NCI-H1930 (cell line): ENCODE results near the gene ZNF592.

Experiments
- DNase-seq, 2 experiments: peaks; one replicate each; lab custom pipeline; 2025; lab: John Stamatoyannopoulos, UW

ZNF592 gene

DNA sequence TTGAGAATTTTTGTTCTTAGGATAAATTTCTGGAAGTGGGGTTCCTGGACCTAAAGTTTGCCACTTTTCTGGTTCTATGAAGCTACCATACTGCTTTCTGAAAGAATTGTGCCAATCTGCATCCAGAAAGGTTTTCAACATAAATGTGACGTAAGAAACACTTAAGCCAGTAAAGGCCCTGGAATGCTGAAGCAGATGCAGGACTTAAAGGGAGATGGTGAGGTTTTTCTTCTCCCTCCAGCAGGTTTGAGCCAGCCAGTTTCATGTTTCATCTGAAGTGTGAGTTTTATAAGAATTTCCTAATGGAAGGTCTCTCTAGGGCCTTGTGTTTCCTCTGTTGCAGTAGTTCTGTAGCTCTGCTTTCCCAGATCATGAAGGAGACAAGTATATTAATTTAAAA is 33.1 kb downstream of the ZNF592 start:
- DNase-seq, result no peak

DNA sequence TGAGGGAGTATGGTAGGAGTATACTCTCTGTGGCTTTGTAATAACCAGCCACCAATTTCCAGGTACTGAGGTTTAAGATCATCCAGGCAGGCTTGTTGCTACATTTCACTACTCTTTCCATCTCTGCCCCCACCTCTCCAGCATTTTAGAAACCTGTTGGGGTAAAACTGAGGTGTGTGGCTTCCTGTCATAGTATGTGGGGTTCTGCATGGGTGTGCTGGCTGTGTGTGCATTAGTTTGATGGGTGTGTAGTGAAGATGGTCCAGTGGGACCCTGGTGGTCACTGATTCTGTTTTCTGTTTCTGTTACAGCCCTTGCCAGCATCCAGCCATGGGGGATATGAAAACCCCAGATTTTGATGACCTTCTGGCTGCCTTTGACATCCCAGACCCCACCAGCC is 34.0 kb downstream of the ZNF592 start:
- no peak for DNase-seq

GRCh38 chr15:84783493-84784251 is 35.3 kb downstream of the ZNF592 start:
- no peak for DNase-seq

DNA sequence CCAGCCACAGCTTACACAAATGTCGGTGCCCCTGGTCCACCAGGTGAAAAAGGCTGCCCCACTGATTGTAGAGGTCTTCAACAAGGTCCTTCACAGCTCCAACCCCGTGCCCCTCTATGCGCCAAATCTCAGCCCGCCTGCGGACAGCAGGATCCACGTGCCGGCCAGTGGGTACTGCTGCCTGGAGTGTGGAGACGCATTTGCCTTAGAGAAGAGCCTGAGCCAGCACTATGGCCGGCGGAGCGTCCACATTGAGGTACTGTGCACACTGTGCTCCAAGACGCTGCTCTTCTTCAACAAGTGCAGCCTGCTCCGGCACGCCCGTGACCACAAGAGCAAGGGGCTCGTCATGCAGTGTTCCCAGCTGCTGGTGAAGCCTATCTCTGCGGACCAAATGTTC is 35.9 kb downstream of the ZNF592 start:
- DNase-seq, result no peak

- no peak for DNase-seq
Measured at GRCh38 chr15:84785053-84785452, 36.7 kb downstream of the ZNF592 start.

- no peak for DNase-seq
Measured at GRCh38 chr15:84788500-84788899, 40.1 kb downstream of the ZNF592 start.

GRCh38 chr15:84789762-84790161 is 41.4 kb downstream of the ZNF592 start:
- no peak for DNase-seq

DNA sequence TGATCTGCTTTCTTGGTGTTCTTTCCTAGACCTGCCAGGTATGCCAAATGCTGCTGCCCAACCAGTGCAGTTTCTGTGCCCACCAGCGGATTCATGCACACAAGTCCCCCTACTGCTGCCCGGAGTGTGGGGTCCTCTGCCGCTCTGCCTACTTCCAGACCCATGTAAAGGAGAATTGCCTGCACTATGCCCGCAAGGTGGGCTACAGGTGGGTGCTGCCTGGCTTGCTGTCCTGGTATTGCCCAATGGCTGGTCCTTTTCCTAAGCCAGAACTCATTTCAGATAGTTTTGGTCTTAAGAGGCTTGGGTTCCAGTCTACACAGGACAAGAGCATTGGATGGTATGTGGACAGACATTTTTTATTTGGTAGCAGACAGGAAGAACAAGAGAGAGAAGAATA is 42.3 kb downstream of the ZNF592 start:
- no peak for DNase-seq

GRCh38 chr15:84791763-84792162 is 43.4 kb downstream of the ZNF592 start:
- DNase-seq, result no peak

DNA sequence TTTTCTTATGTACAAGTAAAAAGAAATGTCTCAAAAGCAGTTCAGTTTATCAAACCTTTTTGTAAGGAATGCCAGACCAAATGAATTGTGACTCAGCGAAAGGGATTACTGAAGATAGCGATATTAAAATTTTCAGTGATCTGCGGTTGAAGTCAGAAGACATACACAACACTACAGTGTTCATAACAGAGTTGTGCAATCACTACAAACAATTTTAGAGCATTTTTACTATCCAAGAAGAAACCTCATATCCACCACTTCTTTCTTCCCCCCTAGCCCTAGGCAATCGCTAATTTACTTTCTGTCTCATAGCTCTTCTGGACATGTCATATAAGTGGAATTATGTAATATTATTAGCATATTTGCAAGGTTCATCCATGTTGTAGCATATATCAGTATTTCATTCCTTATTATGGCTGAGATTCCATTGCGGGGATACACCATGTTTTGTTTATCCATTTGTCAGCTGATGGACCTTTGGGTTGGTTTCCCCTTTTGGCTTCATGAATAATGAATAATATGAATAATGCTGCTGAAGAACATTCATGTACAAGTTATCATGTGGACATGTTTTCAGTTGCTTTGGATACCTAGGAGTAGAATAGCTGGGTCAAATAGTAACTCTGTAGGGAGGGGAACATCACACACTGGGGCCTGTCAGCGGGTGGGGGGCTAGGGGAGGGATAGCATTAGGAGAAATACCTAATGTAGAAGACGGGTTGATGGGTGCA is 45.2 kb downstream of the ZNF592 start:
- DNase-seq, result no peak

DNA sequence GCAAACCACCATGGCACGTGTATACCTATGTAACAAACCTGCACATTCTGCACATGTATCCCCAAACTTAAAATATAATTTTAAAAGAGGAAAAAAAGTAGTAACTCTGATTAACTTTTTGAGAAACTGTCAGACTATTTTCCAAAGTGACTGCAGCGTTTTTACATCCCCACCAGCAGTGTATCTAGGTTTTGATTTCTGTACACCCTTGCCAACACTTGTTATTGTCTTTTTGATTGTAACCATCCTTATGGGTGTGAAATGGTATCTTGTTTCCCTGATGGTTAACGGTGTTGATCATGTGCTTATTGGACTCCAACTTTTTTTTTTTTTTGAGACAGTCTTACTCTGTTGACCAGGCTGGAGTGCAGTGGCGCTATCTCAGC is 45.8 kb downstream of the ZNF592 start:
- DNase-seq, result no peak

- no peak for DNase-seq
Measured at GRCh38 chr15:84795186-84795585, 46.8 kb downstream of the ZNF592 start.

- DNase-seq, result no peak
Measured at GRCh38 chr15:84797212-84797611, 48.8 kb downstream of the ZNF592 start.

DNA sequence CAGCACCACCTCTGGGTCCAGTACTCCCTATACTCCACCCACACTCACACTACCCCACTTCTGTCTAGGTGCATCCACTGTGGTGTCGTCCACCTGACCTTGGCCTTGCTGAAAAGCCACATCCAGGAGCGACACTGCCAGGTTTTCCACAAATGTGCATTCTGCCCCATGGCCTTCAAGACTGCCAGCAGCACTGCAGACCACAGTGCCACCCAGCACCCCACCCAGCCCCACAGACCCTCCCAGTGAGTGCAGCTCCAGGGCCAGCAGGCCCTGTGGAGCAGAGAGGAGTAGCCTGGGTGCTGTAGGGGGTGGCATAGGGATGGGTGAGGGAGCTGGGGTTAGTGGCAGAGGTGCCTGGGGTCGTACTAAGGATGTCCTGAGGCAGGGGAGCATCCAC is 49.4 kb downstream of the ZNF592 start:
- no peak for DNase-seq

GRCh38 chr15:84798436-84798946 is 50.1 kb downstream of the ZNF592 start:
- DNase-seq, result no peak

DNA sequence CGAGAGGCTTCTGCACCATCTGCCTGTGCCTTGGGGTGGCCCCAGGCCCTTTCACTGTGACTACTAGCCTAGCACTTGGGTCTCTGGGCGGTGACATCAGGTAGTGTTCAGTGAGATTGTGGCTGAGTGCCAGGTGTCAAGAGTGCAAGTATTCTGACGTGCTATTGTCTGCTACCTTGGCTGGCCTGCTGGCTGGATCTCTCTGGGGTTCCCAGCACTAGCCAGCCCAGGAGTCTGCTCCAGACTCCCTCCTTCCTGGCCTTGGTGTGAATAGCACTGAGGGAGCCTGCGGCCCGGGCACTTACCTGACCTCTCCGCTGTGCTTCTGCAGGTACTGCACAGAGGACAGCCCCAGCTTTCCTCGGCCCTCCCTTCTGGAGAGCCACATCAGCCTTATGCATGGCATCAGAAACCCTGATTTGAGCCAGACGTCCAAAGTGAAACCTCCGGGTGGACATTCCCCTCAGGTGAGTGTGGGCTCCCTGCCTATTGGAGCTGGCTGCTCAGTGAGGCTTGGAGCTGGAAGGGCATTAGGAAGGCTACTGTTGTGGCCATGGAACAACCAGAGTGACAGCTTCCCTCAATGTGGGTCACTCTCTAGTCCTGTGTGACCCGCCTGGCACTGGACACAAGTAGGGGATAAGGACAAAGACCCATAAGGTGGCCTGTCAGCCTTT is 51.3 kb downstream of the ZNF592 start:
- no peak for DNase-seq

- no peak for DNase-seq
Measured at GRCh38 chr15:84800365-84800806, 52.0 kb downstream of the ZNF592 start.

GRCh38 chr15:84804005-84804900 is 55.9 kb downstream of the ZNF592 start:
- no peak for DNase-seq

GRCh38 chr15:84805221-84805620 is 56.8 kb downstream of the ZNF592 start:
- DNase-seq, result no peak

GRCh38 chr15:84807228-84807627 is 58.8 kb downstream of the ZNF592 start:
- no peak for DNase-seq

DNA sequence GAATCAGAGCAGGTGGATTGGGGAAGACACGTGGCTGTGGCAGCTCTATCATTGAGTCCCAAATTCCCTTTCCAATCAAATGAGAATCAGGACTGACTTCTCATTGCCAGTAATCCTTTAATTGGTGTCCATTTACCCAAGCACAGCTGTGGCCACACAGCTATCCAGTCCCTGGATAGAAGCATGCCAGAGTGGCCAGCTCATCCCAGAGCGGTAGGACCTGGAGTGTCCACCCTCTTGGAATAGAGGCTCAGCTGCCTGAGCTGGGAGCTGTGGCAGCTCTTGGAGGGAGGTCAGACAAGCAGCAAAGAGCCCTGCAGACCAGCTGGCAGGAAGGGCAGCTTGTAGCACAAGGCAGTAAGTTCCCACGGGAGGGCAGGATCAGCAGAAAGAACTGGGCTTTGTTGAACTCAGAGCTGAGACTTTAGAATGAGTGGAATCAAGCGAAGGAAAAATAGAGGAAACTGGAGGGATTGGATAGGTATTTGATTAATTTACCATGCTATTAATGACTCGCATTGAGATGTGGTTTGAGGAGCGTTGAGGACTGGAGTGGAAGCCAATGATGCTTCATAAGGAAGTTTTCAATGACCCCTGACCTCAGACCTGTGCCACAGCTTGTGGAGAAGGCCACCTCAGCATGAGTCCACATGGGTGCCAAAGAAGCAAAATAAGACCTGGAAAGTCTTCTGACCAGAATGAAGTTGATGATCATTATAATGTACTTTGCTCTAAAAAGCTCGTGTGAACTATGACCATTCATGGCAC is 61.9 kb downstream of the ZNF592 start:
- no peak for DNase-seq
